ENCODE results near the gene ARL5C. TPM values are rescaled to one million over a fixed set of nuclear protein-coding genes. Genes with fewer than 3 reads are reported as not detected.
A peak's percentile ranks its signal among the peaks of the same experiment; 100 is the strongest.

The ARL5C gene
- total RNA-seq, 6 experiments from 2014 or later, result not detected

GRCh38 chr17:39205112-39205526, 39.2 kb upstream of the ARL5C start:
- Histone ChIP-seq H3K27ac (no peak overlapping the region), H3K27me3 (no peaks in the 10 kb centered on the region), H3K4me1 (peaks cover 0 to 18% (median 3%) of the 10 kb centered on the region in 4 donors), H3K36me3 (peaks cover 8 to 41% (median 31%) of the 10 kb centered on the region in 4 donors), H3K9me3 (no peaks in the 10 kb centered on the region), H3K4me3 (no peak overlapping the region)
- TF ChIP-seq POLR2A (IDR thresholded peaks at IDR 0.05) (no peak), CTCF (IDR thresholded peaks at IDR 0.05) (no peak)
- DNase-seq (no peak), ATAC-seq (no peak)
- intact Hi-C loops (cut with DNase I), result loop anchor here in 1 of 2 donors (5.0 kb wide), 1 partner anchor 37 kb away; no protein-coding TSS in a partner anchor
- no CpG with 5 or more reads among the region's 3 CpGs for WGBS (ENCODE audit: insufficient coverage, low coverage, low lambda C conversion rate, missing lambda C conversion rate)

- DNase-seq, result no peak
- H3K27me3 ChIP-seq, result no peaks in the 10 kb centered on the region
- peaks cover 8 to 41% (median 31%) of the 10 kb centered on the region in 4 donors for H3K36me3 ChIP-seq
- H3K4me1 ChIP-seq, result peaks cover 0 to 16% (median 3%) of the 10 kb centered on the region in 4 donors
- WGBS (ENCODE audit: insufficient coverage, low coverage, low lambda C conversion rate, missing lambda C conversion rate), result 67% methylated on average over 1 of the region's 8 CpGs
- intact Hi-C loops (cut with DNase I), result no loop called here
- TF ChIP-seq CTCF (IDR thresholded peaks at IDR 0.05), result no peak
- TF ChIP-seq POLR2A (IDR thresholded peaks at IDR 0.05), result no peak
- H3K27ac ChIP-seq, result no peak overlapping the region
- no peak overlapping the region for H3K4me3 ChIP-seq
- no peaks in the 10 kb centered on the region for H3K9me3 ChIP-seq
- ATAC-seq, result no peak
Measured at GRCh38 chr17:39204245-39204644, 38.3 kb upstream of the ARL5C start.

GRCh38 chr17:39200957-39201510, 35.1 kb upstream of the ARL5C start:
- DNase-seq, result no peak
- intact Hi-C loops (cut with DNase I), result no loop called here
- Histone ChIP-seq H3K4me3 (peak overlapping the region; percentile 93 to 99 (median 96)), H3K9me3 (no peaks in the 10 kb centered on the region), H3K4me1 (peaks cover 0 to 28% (median 3%) of the 10 kb centered on the region in 4 donors), H3K27ac (peak overlapping the region; percentile 96 to 99 (median 99)), H3K36me3 (peaks cover 8 to 41% (median 31%) of the 10 kb centered on the region in 4 donors), H3K27me3 (no peaks in the 10 kb centered on the region)
- WGBS (ENCODE audit: insufficient coverage, low coverage, low lambda C conversion rate, missing lambda C conversion rate), result 32% methylated on average over 11 of the region's 11 CpGs
- no peak for ATAC-seq
- TF ChIP-seq CTCF (IDR thresholded peaks at IDR 0.05) (no peak), POLR2A (IDR thresholded peaks at IDR 0.05) (no peak)

- Histone ChIP-seq H3K36me3 (peaks cover 8 to 41% (median 31%) of the 10 kb centered on the region in 4 donors), H3K4me1 (peaks cover 0 to 28% (median 3%) of the 10 kb centered on the region in 4 donors), H3K4me3 (peak within 1 kb of the TSS; percentile 93 to 99 (median 96)), H3K27me3 (no peaks in the 10 kb centered on the region), H3K9me3 (no peaks in the 10 kb centered on the region), H3K27ac (peak within 1 kb of the TSS; percentile 96 to 99 (median 99))
- intact Hi-C loops (cut with DNase I), result no loop called here
- DNase-seq, result peak; percentile 80 to 86 (median 82)
- 0% methylated on average over 28 of the region's 52 CpGs for WGBS (ENCODE audit: insufficient coverage, low coverage, low lambda C conversion rate, missing lambda C conversion rate)
- ATAC-seq, result peak; percentile 84 to 89 (median 84)
- no peak for TF ChIP-seq CTCF (IDR thresholded peaks at IDR 0.05)
- TF ChIP-seq POLR2A (IDR thresholded peaks at IDR 0.05), result peak; percentile 65
Measured at GRCh38 chr17:39200070-39200879, 34.3 kb upstream of the ARL5C start, which contains the start of gene RPL19. RPL19 (plus strand) TSS chr17:39200283; CDS start chr17:39200345, 62 bp downstream.
